H1 (cell line): ENCODE data around the gene SPINK4.

Source experiments
- BACH1 ChIP-seq: IDR thresholded peaks from 2 replicates; pipeline ENCODE4 v1.6.1; 2012; ENCODE audit warnings: low read length, improper control_type of control experiment
- CBX8 ChIP-seq: fragments of 300-800, 300-1000 bp; sonication (generic); IDR thresholded peaks from 2 replicates; pipeline ENCODE4 v1.7.1; 2016; ENCODE audit warnings: low read depth, low read length, borderline replicate concordance
- CTCF ChIP-seq, 3 experiments: IDR thresholded peaks; 1 replicate in 2 of 3; 2 replicates in 1 of 3; pipeline versions ENCODE4 v1.5.1 to v1.6.1; 2011; ENCODE audit warnings: low read length in 3 of 3, mild to moderate bottlenecking in 3 of 3, inconsistent platforms in 2 of 3, low read depth in 1 of 3, moderate library complexity in 1 of 3; ENCODE audit not compliant: insufficient read depth in 1 of 3; ENCODE audit errors: control extremely low read depth in 1 of 3
- EZH2 ChIP-seq: fragments of 200-600 bp; sonication (generic); IDR thresholded peaks from 2 replicates; pipeline ENCODE4 v1.7.1; 2012; ENCODE audit warnings: low read depth, mild to moderate bottlenecking, moderate library complexity, low read length, inconsistent platforms; ENCODE audit not compliant: severe bottlenecking
- GTF2F1 ChIP-seq: IDR thresholded peaks from 2 replicates; pipeline ENCODE4 v1.6.1; 2012; ENCODE audit warnings: low read depth, low read length, improper control_type of control experiment, borderline replicate concordance
- HDAC6 ChIP-seq: IDR thresholded peaks from one replicate; pipeline ENCODE4 v1.7.1; 2012; ENCODE audit warnings: low read depth, mild to moderate bottlenecking, inconsistent platforms, low read length, moderate library complexity
- JUN ChIP-seq: IDR thresholded peaks from 2 replicates; pipeline ENCODE4 v1.6.1; 2011; ENCODE audit warnings: low read depth, mild to moderate bottlenecking, improper control_type of control experiment, low read length
- JUND ChIP-seq: IDR thresholded peaks from 2 replicates; pipeline ENCODE4 v1.6.1; 2011; ENCODE audit warnings: mild to moderate bottlenecking, improper control_type of control experiment, low read length
- MAX ChIP-seq: IDR thresholded peaks from 2 replicates; pipeline ENCODE4 v1.6.1; 2012; ENCODE audit warnings: inconsistent platforms
- POLR2A ChIP-seq, 2 experiments: IDR thresholded peaks; 1 replicate in 1 of 2; 2 replicates in 1 of 2; pipeline ENCODE4 v1.6.1; 2011; ENCODE audit warnings: low read depth in 2 of 2, low read length in 2 of 2, mild to moderate bottlenecking in 2 of 2; ENCODE audit errors: control extremely low read depth in 1 of 2
- POU5F1 ChIP-seq: IDR thresholded peaks from 2 replicates; pipeline ENCODE4 v1.6.1; 2011; ENCODE audit warnings: low read depth, mild to moderate bottlenecking, low read length, moderate library complexity
- RNF2 ChIP-seq: fragments of 200-900, 300-1000 bp; sonication (generic); IDR thresholded peaks from 2 replicates; pipeline ENCODE4 v1.7.1; 2016; ENCODE audit warnings: borderline replicate concordance, low read depth, mild to moderate bottlenecking, antibody characterized with exemption, low read length; ENCODE audit not compliant: poor library complexity, severe bottlenecking; ENCODE audit errors: missing control alignments
- SRF ChIP-seq: IDR thresholded peaks from 2 replicates; pipeline ENCODE4 v1.6.1; 2011; ENCODE audit warnings: mild to moderate bottlenecking, low read depth, low read length, moderate library complexity
- YY1 ChIP-seq: IDR thresholded peaks from 2 replicates; pipeline ENCODE4 v1.6.1; 2011; ENCODE audit warnings: low read depth, mild to moderate bottlenecking, low read length

GRCh38 chr9:33227741-33228140 lies 12.2 kb upstream of the SPINK4 start:
- TF ChIP-seq CTCF (IDR thresholded peaks at IDR 0.05; ENCODE audit: control extremely low read depth in 1 of 3, insufficient read depth in 1 of 3, low read depth in 1 of 3, low read length in 3 of 3) (no peak), SRF (no peak), JUN (no peak), EZH2 (no peak), RNF2 (no peak), POLR2A (IDR thresholded peaks at IDR 0.05; ENCODE audit: control extremely low read depth in 1 of 2, low read depth in 2 of 2, low read length in 2 of 2) (no peak), YY1 (no peak), JUND (no peak), CBX8 (no peak), BACH1 (no peak), POU5F1 (no peak), MAX (no peak), HDAC6 (no peak), GTF2F1 (no peak)
